ENCODE measurements around the gene PDE11A.

DNA sequence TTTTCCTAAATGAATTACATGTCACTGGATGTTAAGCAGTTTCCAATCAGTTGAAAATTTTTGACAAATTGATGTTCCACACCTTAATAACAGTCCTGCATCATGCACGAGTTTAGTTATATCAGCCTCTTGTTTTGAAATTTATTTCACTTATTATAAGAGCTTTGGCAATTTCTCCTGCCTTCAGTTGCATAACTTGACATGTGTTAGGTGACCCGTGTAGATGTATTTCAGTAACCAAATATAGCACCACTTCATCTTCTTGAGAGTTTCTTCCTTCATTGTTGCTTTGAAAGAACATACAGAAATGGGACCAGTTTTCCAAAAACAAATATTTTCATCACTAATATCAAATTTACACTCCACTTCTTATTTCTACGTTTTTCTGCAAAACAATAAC, 202.7 kb downstream of the PDE11A start:
- TF ChIP-seq, protein P1, sequence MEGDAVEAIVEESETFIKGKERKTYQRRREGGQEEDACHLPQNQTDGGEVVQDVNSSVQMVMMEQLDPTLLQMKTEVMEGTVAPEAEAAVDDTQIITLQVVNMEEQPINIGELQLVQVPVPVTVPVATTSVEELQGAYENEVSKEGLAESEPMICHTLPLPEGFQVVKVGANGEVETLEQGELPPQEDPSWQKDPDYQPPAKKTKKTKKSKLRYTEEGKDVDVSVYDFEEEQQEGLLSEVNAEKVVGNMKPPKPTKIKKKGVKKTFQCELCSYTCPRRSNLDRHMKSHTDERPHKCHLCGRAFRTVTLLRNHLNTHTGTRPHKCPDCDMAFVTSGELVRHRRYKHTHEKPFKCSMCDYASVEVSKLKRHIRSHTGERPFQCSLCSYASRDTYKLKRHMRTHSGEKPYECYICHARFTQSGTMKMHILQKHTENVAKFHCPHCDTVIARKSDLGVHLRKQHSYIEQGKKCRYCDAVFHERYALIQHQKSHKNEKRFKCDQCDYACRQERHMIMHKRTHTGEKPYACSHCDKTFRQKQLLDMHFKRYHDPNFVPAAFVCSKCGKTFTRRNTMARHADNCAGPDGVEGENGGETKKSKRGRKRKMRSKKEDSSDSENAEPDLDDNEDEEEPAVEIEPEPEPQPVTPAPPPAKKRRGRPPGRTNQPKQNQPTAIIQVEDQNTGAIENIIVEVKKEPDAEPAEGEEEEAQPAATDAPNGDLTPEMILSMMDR (IDR thresholded peaks at IDR 0.05 in 8 of 11, conservative IDR thresholded peaks at IDR 0.05 in 3 of 11): no peak
- no peak for TF ChIP-seq POLR2A (IDR thresholded peaks at IDR 0.05)
